GM10847 (cell line): ENCODE results near the gene LRRC23.
A peak's percentile ranks its signal among the peaks of the same experiment; 100 is the strongest.

Source experiments
- POLR2A ChIP-seq: IDR thresholded peaks from 2 replicates; pipeline ENCODE4 v1.6.1; 2011; ENCODE audit not compliant: insufficient read length; ENCODE audit errors: extremely low read depth

Gene LRRC23

DNA sequence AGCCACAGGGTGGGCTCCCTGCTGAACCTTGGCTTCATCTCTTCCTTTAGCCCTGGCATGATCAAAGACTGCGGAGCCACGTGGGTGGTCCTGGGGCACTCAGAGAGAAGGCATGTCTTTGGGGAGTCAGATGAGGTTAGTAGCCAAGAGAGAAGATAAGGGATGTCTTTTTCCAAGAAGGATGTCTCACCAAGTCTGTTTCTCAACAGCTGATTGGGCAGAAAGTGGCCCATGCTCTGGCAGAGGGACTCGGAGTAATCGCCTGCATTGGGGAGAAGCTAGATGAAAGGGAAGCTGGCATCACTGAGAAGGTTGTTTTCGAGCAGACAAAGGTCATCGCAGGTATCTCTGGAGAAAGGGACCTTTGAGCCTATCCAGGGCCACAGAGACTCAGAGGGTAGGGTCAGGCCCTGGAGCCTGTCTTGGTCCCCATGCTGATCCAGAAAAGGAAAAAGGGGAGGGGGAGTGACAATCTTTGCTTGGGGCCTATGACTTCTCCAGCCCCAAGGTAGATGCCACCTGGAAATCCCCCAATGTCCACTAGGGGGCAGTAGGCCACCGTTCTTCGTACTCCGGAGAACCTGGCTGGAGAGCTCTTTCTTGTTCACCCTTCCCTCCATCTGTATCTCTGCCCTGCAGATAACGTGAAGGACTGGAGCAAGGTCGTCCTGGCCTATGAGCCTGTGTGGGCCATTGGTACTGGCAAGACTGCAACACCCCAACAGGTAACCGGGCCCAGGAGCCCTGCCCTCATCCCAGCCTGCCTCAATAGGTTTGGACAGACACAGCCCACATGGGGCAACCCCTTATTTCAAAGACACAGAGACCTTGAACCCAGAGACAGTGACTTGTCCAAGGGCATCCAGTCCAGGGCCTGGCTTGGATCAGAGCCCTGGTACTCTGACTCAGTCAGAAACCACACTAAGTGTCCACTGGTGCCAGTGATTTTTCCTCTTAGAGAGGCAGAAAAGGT, 35.3 kb upstream of the LRRC23 start:
- no peak for TF ChIP-seq POLR2A

DNA sequence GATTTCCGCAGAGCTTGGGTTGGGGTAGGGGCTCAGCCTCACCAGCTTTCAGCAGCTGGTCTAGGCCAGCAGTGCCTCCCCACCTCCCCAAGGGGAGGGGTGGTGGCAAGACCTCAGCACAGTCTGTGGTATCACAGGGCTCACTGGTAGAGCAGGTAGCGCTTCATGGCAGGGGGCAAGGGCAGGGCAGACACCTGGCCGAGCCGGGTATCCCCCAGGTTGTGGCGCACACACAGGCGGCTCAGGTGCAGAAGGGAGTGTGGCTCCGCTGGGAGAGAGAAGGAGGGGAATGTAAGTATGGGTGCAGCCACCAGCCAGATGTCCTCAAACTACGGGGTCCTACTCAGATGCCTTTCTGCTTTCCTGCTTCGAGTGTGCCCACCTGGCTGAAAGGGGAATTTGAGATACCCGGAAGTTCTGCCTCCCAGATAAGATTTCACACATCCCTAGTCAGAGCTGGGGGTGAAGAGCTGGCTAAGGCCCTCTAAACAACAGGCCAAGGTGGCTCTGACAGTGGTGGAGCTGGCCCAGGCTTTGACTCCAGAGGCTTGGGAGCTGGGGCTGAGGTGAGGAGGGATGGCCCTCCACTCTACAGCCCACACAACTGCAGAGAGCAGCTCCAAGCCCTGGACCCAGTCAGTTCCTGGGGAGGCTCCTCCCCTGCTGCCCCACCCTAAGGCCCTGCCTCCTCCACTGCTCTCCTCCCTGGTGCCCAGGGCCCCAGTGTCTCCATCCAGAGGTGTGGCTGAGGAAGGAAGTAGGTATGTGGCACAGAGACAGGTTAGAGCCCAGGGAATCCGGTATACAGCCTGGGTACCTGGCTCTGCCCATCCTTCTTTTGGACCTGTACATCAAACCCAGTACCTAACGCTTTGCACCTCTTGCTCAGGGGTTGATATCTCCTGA, 33.3 kb upstream of the LRRC23 start:
- no peak for TF ChIP-seq POLR2A

DNA sequence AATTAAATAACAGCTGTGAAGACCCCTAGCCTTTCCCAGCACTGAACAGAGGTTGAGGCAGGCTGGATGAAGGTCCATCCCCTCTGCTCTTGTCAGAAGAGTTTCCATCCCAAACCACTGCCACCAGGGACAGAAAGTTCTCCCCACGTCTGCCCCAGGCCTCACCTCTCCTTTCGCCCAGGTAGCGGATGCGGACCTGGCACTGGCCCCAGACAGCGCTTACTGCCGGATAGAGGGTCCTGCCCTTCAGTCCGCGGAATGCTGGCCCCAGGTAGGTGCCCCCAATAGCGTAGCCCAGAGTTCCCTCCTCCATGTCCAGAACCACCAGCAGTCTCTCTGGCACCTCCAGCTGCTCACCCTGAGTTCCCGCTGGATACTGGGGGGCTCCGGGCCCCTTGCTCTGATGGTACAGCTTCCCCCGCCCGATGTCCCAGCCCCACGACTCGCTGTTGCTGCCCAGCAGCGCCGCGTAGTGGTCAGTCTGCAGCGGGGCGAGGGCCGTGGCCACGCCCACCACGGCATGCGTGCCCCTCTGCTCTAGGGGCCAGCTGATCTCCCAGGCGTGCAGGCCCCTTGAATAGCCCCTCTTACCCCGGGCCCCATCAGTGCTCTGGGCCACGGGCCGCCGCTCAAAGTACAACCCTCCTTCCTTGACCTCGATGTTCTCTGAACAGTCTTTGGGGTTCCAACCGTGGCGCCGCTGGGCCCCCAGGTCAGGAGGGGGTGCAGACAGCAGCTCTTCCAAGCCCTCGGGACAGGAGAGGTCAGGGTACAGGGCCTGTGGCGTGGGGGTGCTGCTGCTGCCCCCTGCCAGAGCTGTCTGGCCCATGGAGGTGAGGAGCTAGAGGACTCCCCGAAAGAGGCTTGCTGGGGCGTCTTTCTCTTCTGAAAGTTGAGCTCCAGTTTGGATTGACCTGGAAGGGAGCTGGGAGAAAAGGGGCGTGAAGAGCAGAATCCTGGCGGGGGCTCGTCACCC, 32.3 kb upstream of the LRRC23 start:
- TF ChIP-seq POLR2A = peak; percentile 42

DNA sequence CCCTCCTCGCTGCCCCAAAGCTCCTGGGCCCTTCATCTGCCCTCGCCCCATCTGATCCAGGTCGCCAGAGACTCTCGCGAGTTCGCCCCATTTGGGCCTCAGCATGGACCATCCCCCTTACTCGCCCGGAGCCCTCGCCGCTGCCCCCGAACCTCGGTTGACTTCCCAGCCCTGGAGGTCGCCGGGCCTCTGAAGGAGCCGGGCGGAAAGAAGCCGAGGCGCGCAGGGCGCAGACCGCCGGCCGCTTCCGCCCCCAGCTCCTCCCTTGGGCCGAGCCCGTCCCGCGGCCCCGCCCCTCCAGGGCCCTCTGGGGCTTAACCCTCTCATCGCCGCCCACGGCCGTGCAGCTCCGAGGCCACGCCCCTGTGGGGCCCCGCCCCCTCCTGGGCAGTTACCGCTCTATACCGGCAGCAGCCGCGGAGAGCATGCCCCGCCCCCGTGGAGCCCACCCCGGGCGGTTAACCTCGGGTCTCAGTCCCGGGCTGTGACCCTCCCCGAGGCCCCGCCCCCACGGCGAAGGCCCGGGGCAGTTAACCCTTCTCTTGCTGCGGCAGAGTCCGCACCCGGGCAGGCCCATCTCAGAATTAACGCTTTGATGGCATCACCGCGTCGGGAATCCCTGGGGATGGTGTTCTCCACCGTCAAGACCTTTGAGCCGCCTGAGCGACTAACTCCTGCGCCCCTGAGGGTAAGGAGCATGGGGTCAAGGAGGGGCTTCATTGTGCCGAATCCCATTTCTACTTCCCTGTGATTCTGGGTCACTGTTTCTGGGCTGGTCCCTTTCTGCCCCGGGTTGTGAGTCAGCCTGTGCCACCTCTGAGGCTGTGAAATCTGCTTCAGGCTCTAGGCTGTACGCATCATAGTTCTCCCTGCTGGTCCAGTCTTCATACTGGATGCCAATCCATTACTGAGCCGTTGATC, 31.3 kb upstream of the LRRC23 start, which contains the start of gene SPSB2:
SPSB2 (minus strand) TSS at position 210 of the 921 bp plus-strand sequence. CDS start 402 bp downstream, outside the sequence.
- TF ChIP-seq POLR2A = peak; percentile 37

DNA sequence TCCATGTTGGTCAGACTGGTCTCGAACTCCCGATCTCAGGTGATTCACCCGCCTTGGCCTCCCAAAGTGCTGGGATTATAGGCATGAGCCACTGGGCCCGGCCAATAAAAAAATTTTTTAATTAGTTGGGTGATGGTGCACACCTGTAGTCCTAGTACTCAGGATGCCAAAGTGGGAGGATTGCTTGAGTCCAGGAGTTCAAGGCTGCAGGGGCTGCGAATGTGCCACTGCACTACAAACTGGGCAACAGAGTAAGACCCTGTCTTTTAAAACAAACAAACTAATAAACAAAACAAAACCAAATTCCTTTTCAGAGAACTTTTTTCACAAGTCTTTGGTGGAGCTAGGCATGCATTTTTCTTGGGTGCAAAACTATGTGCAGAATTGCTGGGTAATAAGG, 21.4 kb upstream of the LRRC23 start:
- no peak for TF ChIP-seq POLR2A

DNA sequence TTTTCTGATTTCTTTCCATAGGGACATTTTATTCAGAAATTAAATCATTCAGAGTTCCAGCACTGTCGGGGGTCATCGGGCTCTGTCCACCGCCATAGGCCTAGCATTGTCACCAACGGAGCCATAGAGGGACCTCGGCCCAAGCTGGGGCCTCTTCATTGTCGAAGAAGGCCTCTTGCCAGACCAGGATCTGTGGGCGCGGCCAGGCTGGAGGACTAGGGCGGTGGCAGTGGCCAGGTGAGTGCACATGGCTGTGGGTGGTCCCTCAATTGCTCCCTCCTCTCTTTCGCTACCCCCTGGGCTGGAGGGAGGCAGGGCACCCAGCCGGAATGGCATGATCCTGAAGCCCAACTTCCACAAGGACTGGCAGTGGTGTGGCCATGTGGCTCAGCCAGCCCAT, 20.9 kb upstream of the LRRC23 start:
- TF ChIP-seq POLR2A = no peak

DNA sequence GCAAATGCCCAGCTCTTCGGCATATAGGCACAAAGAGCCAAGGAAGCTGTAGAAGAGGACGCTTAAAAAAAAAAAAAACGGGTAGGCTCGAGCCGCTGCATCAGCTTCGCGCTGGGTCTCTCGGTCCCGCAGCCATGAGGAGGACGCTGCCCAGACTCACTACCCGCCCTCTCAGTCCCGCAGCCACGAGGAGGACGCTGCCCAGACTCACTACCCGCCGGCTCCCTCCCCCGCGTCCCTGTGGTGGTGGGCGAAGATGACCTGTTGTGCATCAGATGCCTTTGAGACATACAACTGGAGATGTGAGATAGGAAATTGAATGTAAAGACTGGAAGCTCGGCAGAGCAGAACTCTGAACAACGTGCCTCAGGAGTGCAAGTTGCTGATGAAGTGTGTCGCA, 20.1 kb upstream of the LRRC23 start:
- TF ChIP-seq POLR2A = no peak

DNA sequence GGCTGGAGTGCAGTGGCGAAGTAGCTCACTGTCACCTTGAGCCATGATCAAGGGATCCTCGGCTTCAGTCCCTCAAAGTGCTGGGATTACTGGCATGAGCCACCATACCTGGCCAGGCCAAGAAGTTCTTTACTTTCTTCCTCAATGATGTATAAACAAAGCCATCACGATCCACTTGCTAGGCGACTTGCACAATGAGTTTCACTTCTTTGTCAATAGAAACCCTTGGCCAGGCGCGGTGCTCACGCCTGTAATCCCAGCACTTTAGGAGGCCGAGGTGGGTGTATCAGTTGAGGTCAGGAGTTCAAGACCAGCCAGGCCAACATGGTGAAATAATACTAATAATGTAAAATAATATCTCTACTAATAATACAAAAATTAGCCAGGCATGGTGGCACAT, 17.2 kb upstream of the LRRC23 start:
- no peak for TF ChIP-seq POLR2A

DNA sequence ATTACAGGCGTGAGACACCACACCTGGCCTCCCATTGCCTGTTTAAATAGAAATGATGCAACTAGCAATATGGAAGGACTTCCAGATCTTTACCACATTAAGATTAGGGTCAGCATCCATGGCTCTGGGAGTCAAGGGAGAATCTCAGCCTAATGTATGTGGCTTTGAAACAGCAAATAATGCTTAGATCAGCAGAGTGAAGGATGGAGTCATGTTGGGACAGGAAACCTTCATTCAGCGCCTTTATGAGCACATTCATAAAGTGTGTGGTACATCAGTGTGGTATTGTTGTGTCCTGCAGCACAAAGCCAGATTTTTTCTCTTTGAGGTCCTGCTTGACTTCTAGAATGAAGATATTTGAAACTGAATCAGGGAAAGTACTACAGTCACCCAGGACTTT, 16.3 kb upstream of the LRRC23 start:
- TF ChIP-seq POLR2A = no peak

DNA sequence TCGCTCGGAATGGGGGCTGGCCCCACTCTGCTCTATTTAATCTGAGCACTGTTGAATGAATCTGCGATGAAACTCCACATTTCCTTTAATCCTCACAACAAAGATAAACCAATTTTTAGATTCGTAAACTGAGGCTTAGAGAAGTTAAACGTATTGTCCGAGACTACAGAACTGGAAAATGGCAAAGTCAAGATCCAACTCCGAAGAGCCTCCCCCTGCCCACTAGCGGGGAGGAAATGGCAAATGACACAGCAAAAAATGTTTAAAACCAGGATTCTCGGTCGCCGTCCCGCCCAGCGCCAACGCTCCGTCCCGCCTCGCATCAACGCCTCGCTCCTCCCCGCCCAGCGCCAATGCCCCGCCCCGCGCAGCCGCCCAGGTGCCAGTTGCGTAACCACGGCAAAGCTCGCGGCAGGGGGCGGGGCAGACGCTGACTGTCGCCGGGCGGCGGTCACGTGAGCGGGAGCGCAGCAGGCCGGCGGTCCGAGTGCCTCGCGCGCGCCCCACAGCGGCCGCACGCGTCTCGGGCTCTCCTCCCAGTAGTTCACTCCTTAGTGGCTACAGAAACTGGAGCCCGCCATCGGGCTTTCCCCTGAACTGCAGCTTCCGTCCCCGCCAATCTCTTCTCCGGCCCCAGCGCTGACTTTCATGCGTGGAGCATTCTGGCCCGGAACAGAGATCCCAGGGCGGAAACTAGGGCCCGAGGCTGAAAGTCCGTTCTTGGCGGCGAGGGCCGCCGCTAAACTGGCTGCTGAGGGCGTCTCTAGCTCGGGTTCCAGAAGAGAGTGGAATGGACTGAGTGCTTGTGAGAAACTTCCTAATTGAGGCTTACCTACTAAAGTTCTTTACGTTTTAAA, 13.6 kb upstream of the LRRC23 start:
- TF ChIP-seq POLR2A = peak; percentile 65

DNA sequence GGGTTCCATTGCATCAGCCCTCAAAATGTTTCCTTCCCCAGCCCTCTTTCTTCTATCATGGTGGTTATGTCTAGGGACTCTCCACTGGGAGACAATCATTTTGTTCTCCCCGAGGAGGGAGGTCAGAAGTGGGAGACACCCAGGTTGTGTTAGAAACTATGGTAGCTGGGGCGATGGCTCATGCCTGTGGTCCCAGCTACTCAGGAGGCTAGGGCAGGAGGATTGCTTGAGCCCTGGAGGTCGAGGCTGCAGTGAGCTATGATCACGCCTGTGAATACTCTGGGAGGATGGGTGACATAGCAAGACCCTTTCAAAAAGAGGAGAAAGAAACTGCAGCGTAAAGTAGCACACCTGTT, 13.0 kb upstream of the LRRC23 start:
- no peak for TF ChIP-seq POLR2A

DNA sequence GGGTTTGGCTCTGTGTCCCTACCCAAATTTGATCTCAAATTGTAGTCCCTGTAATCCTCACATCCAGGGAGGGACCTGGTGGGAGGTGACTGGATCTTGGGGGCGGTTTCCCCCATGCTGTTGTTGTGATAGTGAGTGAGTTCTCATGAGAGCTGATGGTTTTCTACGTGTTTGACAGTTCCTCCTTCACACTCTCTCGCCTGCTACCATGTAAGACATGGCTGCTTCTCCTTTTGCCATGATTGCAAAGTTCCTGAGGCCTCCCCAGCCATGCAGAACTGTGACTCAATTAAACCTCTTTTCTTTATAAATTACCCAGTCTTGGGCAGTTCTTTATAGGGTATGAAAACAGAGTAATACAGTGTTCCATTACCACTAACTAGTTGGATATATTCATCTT, 10.3 kb upstream of the LRRC23 start:
- TF ChIP-seq POLR2A = no peak
